A673 (cell line): ENCODE measurements around the gene FRY. TPM values are rescaled to one million over a fixed set of nuclear protein-coding genes. Genes with fewer than 3 reads are reported as not detected.

Source experiments
- BruUV-seq: library from RNA; stranded (reverse); fragments of 400-500 nt; replicated peaks from 2 replicates; lab custom pipeline; 2021; lab: Mats Ljungman, UMichigan
- CTCF ChIA-PET: fragments of 300-600 bp; sonication (Branson Sonifier 250); formaldehyde crosslinking; loops from one replicate; lab custom pipeline; 2022; ENCODE audit warnings: antibody characterized with exemption; lab: Charles Lee
- POLR2A ChIA-PET: fragments of 300-600 bp; sonication (Branson Sonifier 250); formaldehyde crosslinking; loops from one replicate; lab custom pipeline; 2022; ENCODE audit warnings: antibody characterized with exemption; ENCODE audit not compliant: low non-redundant PET; lab: Charles Lee
- DNase-seq: peaks from one replicate; pipeline ENCODE4 v3.0.0-alpha.2; 2015; ENCODE audit warnings: low spot score
- H3K27ac ChIP-seq: fragments of 200-600 bp; sonication (generic); 2 replicates; pipeline ENCODE4 v1.5.1; 2016; ENCODE audit warnings: mixed run types, low read depth, mild to moderate bottlenecking, mixed read lengths, antibody characterized with exemption, low read length; ENCODE audit not compliant: poor library complexity, severe bottlenecking
- H3K27me3 ChIP-seq: fragments of 200-600 bp; sonication (generic); replicated peaks from 2 replicates; pipeline ENCODE4 v1.6.1; 2017; ENCODE audit warnings: mixed run types, low read depth, mild to moderate bottlenecking, mixed read lengths, antibody characterized with exemption, low read length; ENCODE audit not compliant: insufficient read depth, poor library complexity
- H3K36me3 ChIP-seq: fragments of 200-600 bp; sonication (generic); 2 replicates; pipeline ENCODE4 v1.6.1; 2016; ENCODE audit warnings: mixed run types, mild to moderate bottlenecking, mixed read lengths, antibody characterized with exemption, low read length; ENCODE audit not compliant: insufficient read depth, poor library complexity, severe bottlenecking
- H3K4me1 ChIP-seq: fragments of 200-600 bp; sonication (generic); 2 replicates; pipeline ENCODE4 v1.6.1; 2017; ENCODE audit warnings: mixed run types, mild to moderate bottlenecking, mixed read lengths, antibody characterized with exemption, low read length; ENCODE audit not compliant: insufficient read depth, poor library complexity, severe bottlenecking
- H3K4me3 ChIP-seq: fragments of 200-600 bp; sonication (generic); 2 replicates; pipeline ENCODE4 v1.5.1; 2016; ENCODE audit warnings: low read depth, mixed run types, mild to moderate bottlenecking, mixed read lengths, low read length; ENCODE audit not compliant: poor library complexity, severe bottlenecking
- H3K9me3 ChIP-seq: fragments of 200-600 bp; sonication (generic); 2 replicates; pipeline ENCODE4 v1.6.1; 2016; ENCODE audit warnings: mixed run types, low read depth, mild to moderate bottlenecking, mixed read lengths, antibody characterized with exemption, low read length; ENCODE audit not compliant: poor library complexity, severe bottlenecking
- EZH2 ChIP-seq: fragments of 200-600 bp; sonication (generic); IDR thresholded peaks from 2 replicates; pipeline ENCODE4 v1.6.1; 2017; ENCODE audit warnings: borderline replicate concordance, low read depth, mild to moderate bottlenecking, mixed read lengths, antibody characterized with exemption, low read length; ENCODE audit not compliant: poor library complexity, severe bottlenecking
- intact Hi-C: fragments of 100-400 bp; cut with micrococcal nuclease; formaldehyde crosslinking; loops from one replicate; pipeline ENCODE4 v1.10.0; 2022; ENCODE audit not compliant: unreplicated experiment
- total RNA-seq: library from RNA; stranded (reverse); gene quantifications from 2 replicates; pipeline ENCODE4 v1.2.3, GENCODE V29; 2021
- TF ChIP-seq, protein P1 (sequence below): fragments of 300-800, 200-600 bp; sonication (generic); conservative IDR thresholded peaks from 2 replicates; pipeline ENCODE4 v1.5.1; 2017; ENCODE audit warnings: low read depth, mild to moderate bottlenecking, antibody characterized with exemption, low read length, moderate library complexity, mixed read lengths

Gene FRY
- total RNA-seq, 1 experiment from 2014 or later: 0.58 TPM

DNA sequence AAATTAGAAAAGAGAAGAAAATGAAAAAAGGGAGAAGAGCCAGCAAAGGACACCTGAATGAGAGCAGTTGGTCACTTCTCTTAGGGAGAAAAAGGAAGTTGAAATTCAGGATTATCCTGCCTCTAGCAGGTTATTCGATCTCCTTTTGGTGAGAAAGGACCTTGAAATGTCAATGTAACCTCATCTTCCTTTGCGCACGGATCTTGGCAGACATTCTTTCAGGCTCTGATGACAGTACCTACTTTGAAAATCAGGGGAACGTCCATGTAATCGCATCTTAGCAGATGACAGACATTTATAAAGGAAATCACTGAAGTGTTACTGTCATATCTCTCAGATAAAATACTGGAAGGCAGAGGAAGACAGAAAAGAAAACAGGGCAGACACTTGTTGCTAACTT, 36.7 kb downstream of the FRY start:
- H3K4me3 ChIP-seq: no peak overlapping the region
- TF ChIP-seq EZH2: no peak
- TF ChIP-seq, protein P1, sequence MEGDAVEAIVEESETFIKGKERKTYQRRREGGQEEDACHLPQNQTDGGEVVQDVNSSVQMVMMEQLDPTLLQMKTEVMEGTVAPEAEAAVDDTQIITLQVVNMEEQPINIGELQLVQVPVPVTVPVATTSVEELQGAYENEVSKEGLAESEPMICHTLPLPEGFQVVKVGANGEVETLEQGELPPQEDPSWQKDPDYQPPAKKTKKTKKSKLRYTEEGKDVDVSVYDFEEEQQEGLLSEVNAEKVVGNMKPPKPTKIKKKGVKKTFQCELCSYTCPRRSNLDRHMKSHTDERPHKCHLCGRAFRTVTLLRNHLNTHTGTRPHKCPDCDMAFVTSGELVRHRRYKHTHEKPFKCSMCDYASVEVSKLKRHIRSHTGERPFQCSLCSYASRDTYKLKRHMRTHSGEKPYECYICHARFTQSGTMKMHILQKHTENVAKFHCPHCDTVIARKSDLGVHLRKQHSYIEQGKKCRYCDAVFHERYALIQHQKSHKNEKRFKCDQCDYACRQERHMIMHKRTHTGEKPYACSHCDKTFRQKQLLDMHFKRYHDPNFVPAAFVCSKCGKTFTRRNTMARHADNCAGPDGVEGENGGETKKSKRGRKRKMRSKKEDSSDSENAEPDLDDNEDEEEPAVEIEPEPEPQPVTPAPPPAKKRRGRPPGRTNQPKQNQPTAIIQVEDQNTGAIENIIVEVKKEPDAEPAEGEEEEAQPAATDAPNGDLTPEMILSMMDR: no peak
- ChIA-PET CTCF (no interaction called here), POLR2A (no interaction called here)
- BruUV-seq: no TSS peak
- no peaks in the 10 kb centered on the region for H3K27me3 ChIP-seq
- no peak for DNase-seq
- intact Hi-C loops: no loop called here
- no peak overlapping the region for H3K27ac ChIP-seq
- no peaks in the 10 kb centered on the region for H3K36me3 ChIP-seq
- H3K4me1 ChIP-seq: no peaks in the 10 kb centered on the region
- H3K9me3 ChIP-seq: no peaks in the 10 kb centered on the region

DNA sequence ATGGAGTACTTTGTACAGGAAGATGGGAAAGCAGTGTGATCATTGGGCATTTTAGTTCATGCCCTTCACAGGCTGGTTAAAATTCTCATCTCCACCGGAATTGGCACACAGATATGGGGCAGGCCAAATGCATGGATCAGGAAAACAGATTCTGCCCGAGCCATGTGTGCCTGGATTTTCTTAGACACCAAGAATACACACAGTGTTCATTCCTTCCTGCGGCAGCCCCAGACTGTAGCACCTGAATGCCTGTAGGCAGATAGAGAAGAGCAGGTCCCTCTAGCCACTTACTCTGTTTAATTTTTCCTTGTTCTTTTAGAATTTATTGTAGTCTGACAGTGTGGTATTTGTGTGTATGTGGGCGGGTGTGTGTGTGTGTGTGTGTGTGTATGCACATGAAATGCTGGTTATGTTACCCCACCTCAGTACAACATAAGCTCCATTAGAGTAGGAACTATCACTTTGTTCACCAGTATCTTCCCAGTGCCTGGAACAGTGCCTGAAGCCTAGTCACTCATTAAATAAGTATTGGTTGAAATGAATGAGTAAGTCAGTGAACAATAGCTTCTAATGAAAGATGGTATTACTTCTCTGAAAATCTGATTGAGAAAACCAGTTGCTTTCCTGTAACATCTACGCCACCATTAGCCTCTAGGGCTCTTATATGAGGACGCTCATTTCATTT, 41.7 kb downstream of the FRY start:
- POLR2A ChIA-PET: no interaction called here

DNA sequence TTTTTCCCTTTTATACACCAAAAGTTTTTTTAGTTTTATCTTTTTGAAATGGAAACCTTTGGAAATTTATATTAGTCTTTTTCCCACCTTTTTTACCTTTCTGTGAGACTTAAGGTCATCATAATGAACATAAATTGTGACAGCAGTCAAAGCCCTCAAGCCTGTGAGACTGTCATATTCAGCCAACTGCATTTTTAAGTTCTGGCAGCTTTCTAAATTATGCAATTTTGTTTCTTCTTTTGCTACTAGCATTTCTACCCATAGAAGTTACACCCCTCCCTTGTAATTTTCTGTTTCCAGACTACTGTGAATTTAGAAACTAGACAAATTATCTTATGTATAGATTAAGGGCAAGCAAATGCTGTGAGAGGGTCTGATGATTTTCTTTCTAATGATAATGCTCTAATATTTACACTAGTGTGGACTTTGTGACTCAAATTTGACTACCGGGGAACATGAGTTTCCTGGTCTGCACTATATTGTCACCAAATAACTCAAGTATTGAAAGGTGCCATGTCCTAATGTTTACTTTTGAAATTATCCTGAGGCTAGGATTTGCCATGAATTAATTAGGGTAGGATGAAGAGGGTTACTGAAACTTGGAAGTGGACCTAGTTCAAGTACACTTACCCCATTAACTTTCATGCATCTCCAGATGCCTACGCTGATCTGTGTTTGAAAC, 43.7 kb downstream of the FRY start:
- DNase-seq: no peak
- H3K27me3 ChIP-seq: no peaks in the 10 kb centered on the region
- no TSS peak for BruUV-seq
- no peaks in the 10 kb centered on the region for H3K4me1 ChIP-seq
- H3K4me3 ChIP-seq: no peak overlapping the region
- H3K27ac ChIP-seq: no peak overlapping the region
- TF ChIP-seq, protein P1: no peak
- no peak for TF ChIP-seq EZH2
- H3K9me3 ChIP-seq: no peaks in the 10 kb centered on the region
- intact Hi-C loops: no loop called here
- no peaks in the 10 kb centered on the region for H3K36me3 ChIP-seq
- ChIA-PET CTCF (no interaction called here), POLR2A (no interaction called here)

More for the DNA sequence above, 41.7 kb downstream of the FRY start:
- intact Hi-C loops: no loop called here
- CTCF ChIA-PET: interaction anchor here (0.6 kb wide), 1 partner anchor 329 kb away, joined by 3 read pairs; no protein-coding TSS in a partner anchor
- BruUV-seq: no TSS peak
- Histone ChIP-seq H3K4me1 (no peaks in the 10 kb centered on the region), H3K9me3 (no peaks in the 10 kb centered on the region), H3K4me3 (no peak overlapping the region), H3K27me3 (no peaks in the 10 kb centered on the region), H3K36me3 (no peaks in the 10 kb centered on the region), H3K27ac (no peak overlapping the region)
- TF ChIP-seq EZH2: no peak
- no peak for DNase-seq
